NCI-H1417 (cell line): ENCODE data around the gene OR8G1.
"Not testable (repeated sequence)": the region's sequence is repeated elsewhere in the genome, so short reads cannot be mapped to it uniquely, and the experiment has no call there.

Source experiments
- DNase-seq, 3 experiments: peaks; one replicate each; lab custom pipeline; 2025; lab: John Stamatoyannopoulos, UW

OR8G1 gene

DNA sequence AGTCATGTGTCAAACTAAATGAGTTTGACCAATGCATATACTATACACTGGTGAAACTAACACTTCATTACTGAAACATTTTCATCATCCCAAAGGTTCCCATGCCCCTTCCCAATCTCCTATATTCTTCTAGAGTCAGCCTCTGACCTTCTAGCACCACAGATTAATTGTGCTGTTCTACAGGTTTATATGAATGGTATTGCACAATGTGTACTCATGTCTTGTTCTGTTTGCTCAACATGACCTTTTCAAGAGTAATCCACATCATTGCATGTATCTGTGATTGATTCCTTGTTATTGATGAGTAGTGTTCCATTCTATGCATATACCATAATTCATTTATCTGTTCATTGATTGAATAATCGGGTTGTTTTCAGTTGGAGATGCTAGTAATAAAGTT, 7.5 kb upstream of the OR8G1 start:
- DNase-seq, result peak in 1 of 3 experiments; percentile 57

DNA sequence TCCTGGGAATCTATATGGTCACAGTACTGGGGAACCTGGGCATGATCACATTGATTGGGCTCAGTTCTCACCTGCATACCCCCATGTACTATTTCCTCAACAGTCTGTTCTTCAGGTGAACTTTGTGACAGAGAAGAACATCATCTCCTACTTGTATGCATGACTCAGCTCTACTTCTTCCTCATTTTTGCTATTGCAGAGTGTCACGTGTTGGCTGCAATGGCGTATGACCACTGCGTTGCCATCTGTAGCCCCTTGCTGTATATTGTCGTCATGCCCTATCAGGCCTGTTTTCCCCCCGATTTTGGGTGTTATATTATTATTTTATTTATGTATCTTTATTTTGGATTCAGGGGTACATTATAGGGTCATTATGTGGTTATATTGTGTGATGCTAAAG, 2.4 kb upstream of the OR8G1 start:
- no peak for DNase-seq

DNA sequence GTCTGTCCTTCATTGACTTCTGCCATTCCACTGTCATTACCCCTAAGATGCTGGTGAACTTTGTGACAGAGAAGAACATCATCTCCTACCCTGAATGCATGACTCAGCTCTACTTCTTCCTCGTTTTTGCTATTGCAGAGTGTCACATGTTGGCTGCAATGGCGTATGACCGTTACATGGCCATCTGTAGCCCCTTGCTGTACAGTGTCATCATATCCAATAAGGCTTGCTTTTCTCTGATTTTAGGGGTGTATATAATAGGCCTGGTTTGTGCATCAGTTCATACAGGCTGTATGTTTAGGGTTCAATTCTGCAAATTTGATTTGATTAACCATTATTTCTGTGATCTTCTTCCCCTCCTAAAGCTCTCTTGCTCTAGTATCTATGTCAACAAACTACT, 9.0 kb downstream of the OR8G1 start:
- DNase-seq, result not testable (repeated sequence)

DNA sequence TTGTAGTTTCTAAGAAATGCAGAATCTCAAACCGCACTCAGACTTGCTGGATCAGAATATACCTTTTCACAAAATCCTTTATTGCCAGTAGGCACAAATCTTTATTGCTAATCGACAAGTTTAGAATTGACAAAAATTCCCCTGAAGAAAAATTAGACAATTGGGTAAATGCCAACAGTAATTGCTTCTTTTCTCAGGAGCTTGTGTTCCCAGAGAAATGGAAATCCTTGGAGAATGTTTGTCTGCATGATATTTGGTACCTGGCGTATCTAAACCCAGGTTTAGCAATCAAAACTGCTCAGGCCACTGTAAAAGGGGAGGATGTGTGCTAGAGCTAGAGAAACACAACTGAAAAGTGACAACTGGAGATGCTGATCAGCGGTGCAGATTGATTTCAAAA, 15.2 kb downstream of the OR8G1 start, which contains the start of gene OR8G5:
Gene OR8G5 (plus strand): TSS at position 301 of the 400 bp plus-strand sequence. CDS start 8,556 bp downstream, outside the sequence.
- DNase-seq, result no peak

DNA sequence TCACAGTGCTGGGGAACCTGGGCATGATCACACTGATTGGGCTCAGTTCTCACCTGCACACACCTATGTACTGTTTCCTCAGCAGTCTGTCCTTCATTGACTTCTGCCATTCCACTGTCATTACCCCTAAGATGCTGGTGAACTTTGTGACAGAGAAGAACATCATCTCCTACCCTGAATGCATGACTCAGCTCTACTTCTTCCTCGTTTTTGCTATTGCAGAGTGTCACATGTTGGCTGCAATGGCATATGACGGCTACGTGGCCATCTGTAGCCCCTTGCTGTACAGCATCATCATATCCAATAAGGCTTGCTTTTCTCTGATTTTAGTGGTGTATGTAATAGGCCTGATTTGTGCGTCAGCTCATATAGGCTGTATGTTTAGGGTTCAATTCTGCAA, 24.1 kb downstream of the OR8G1 start:
- not testable (repeated sequence) for DNase-seq

DNA sequence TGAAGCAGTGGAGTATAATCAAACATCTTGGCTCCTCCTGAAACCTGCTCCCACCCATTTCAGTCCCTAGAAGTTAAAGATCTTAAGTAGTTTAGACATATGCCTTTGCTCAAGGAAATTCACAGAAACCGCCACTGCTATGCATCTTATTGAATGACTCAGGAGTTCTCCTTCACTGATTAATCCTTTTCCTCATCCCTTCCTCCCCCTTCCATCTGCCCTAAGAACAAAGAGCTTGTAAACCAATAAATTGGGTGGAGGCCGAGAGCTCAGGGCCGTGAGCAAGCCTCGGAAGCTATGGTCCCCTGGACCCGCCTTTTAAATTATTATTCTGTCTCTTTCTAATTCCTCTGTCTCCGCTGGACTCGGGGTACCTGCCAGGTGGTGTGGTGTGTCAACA, 30.0 kb downstream of the OR8G1 start:
- DNase-seq, result not testable (repeated sequence)

DNA sequence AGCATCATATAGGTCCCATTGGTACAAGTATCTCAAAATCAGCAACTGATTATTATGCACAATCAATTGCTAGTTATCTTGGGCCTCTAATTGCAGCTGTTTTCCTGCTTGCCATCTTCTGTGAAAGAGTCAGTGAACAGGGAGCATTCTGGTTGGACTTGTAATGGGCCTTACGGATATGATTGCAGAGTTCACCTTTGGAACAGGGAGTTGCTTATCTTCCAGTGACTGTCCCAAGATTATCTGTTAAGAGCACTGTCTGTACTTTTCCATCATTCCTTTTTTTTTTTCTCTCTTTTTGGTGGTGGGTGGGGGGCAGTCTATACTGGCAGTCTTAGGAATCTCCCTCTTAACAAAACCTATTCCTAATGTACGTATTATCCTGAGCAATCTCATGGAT, 33.1 kb downstream of the OR8G1 start:
- no peak for DNase-seq

DNA sequence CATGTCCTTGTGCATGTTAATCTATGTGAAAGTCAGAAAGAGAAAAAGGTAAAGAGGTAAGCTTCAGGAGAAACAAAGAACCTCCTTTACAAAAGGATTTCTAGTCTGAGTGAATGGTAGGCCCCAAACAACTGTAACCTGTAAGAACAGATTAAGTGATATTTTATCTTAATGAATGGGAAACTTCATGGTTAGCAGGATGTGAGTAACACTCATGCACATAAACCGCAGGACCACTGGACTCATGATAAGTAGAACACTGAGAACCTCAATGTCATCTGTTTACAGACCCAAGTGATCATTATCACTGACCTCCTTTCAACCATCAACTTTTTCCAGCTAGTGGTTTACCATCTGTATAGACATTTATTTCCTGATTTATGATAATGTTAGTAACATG, 35.2 kb downstream of the OR8G1 start:
- no peak for DNase-seq

DNA sequence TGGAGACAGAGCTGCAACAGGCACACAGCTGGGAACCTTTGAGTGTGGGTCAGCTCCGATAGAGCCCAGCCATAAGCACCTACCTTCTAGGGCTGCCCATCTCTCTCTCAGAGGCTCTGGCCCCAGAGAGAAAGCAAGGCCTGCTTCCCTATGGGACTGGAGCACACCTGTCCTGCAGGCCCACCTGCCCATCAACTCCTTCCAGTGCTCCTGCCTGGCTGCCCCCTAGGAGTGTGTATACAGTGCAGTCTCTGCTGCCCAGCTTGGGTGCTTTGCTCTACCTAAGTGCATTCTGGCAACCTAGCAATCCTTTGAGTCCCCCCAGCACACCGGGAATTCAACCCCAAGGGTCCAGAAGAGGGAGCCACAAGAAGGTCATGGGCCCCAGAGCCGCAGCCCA, 36.3 kb downstream of the OR8G1 start:
- no peak for DNase-seq

DNA sequence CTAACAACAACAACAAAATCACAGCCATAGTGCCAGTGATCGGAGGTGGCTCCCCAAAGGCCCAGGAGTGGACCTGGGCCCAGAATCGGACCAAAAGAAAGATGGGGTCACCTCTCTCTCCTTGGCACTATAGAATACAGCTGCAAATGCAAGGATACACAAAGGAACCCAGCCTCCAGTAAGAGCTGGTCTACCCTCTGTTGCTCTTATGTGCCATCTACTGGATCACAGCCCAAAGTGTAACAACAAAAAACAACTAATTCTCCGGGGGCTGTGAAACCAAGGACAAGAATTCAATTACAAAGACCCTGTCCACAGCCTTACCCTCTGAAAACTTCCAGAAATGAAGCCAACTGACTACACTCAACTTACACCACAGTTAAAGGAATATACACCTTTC, 36.9 kb downstream of the OR8G1 start:
- peak in 2 of 3 experiments; percentile 18 to 56 for DNase-seq

DNA sequence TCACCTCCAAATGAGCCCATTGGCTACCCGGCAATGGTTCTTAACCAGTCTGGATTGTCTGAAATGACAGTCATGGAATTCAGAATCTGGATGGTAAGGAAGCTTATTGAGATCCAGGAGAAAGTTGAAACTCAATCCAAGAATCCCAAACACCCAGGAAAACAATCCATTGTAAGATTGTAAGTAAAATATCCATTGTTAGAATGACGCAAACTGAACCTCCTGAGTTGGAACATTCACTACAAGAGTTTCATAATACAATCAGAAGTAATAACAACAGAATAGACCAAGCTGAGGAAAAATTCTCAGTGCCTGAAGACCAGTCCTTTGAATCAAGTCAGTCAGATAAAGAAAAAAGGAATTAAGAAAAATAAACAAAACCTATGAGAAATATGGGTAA, 37.4 kb downstream of the OR8G1 start:
- DNase-seq, result no peak

DNA sequence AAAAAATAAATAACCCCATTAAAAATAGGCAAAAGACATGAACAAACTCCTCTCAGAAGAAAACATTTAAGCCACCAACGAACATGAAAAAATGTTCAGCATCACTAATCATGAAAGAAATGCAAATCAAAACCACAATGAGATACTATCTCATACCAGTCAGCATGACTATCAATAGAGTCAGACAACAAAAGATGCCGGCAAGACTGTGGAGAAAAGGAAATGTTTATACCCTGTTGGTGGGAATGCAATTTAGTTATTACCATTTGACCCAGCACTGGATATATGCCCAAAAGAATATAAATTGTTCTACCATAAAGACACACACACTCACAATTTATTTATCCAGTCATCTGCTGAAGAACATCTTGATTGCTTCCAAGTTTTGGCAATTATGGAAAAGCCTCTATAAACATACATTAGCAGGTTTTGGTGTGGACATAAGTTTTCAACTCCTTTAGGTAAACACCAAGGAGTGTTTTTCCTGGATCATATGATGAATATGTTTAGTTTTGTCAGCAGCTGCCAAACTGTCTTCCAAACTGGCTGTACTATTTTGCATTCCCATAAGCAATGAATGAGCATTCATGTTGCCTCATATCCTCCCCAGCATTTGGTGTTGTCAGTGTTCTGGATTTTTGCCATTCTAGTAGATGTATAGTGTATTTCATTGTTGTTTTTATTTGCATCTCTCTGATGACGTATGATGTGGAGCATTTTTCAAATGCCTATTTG, 44.9 kb downstream of the OR8G1 start:
- no peak for DNase-seq

DNA sequence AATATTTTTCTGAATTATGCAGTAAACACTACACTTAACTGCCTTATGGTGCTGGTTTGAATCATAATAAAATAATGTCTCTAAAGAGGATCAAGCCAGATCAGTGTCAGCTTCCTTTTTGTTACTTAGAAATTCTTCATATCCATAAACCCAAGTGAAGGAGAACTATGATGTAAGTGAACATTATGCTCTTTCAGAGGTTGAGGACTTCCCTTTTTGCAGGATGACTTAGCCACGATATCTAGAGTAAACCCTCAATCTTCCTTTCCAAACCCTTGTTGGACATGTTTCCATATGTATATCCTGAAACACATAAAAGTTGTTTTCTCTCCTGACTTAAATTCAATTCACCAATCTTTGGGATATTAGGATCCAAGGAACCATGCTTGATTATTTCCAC, 53.8 kb downstream of the OR8G1 start:
- no peak for DNase-seq

DNA sequence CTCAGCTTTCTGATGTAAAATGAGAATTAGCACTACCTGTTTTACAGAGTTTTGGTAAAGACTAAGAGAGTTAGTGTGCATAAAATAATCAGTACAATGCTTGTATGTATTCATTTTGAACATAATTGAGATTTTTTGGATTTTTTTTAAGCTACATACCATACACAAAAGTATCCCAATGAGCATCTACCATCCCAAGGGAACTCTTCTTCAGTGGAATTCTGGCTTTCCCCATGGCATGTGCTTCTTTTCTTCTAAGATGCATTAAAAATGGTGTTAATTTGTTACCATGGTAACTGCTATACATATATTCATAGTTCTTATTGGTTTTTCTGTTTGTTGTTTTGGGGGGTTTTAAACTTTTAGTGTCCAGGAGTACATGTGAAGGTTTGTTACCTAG, 55.1 kb downstream of the OR8G1 start:
- DNase-seq, result no peak

DNA sequence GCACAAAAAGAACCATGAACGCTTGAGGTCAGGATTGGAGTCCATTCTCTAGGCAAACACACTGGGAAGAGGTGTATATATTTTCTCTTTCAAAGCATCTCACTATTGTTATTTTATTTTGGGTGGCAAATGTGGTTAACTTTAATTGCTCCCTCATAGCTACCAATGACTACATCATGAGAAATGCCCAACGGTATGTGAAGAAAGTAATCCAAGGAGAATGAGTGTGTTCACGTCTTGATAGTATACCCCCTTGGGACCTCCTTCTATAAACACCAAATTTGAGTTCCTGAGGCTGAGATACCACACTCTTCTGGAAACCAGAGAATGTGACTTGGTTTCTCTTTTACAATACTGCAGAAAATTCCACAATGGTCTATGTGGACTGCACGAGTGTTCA, 57.0 kb downstream of the OR8G1 start:
- DNase-seq, result no peak

DNA sequence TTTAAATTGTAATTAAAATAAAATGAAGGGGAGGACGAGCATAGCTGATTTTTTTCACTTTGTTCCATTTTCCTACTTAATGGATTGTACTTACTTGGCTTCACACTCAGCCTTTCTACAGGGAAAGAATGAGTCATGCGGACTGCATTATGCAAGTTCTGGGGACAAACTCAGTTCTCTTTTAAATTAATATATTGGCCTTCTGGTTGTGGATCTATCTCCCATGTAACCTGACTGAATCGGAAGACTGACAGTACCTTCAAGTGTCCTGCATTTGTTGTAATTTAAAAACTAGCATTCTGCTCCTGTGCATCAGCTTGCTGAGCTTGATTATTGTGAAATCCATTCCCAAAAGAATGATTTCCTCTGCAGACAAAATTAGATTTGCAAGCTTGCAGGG, 60.7 kb downstream of the OR8G1 start:
- DNase-seq, result no peak

DNA sequence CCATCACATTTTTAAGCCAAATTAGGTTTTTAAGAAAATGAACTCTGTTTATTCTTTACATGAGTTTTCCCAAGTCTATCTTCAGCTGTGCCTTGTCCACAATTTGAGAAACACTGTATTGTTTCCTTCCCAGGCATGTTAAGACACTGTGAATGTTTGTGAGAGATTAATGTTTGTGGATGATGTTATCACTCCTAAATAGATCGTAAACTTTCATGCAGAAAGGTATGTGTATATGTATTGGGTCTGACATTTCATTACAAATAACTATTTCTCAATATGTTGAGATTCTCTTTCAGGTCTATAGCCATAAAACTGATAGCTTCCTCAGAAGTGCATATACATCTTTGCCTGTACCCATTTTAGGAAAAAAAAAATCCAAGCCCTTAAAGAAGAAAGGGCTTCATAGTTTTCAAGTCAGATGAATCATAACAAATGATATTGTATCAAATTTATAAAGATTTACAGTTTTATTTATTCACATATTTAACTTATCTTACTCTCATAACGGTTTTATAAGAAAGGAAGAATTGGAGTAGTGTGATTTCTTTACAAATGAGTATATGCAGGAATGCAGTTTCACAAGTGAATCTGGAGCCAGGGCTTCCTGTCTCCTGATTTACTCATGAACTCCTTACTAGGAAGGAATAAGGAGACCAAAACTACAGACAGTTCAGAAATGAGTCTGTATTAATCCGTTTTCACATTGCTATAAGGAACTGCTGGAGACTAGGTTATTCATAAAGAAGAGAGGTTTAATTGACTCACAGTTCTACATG, 61.6 kb downstream of the OR8G1 start:
- no peak for DNase-seq
